Lower lobe of right lung (tissue), 2 donors: ENCODE measurements around the gene PFKFB2. TPM values are rescaled to one million over a fixed set of nuclear protein-coding genes. Genes with fewer than 3 reads are reported as not detected.

Source experiments
- ATAC-seq, 2 donors: fragments of 200-7000 bp; cut with Tn5 transposase; one replicate each; pipeline ENCODE4 v1.9.1; 2020 to 2022; ENCODE audit warnings: mild to moderate bottlenecking in 2 of 2, moderate library complexity in 2 of 2
- DNase-seq: peaks from one replicate; pipeline ENCODE4 v3.0.0-alpha.2; 2020
- H3K27ac ChIP-seq: fragments of 200-600 bp; one replicate; pipeline ENCODE4 v1.8.0; 2022
- H3K27me3 ChIP-seq: fragments of 200-600 bp; one replicate; pipeline ENCODE4 v1.8.0; 2022; ENCODE audit warnings: low read depth
- H3K36me3 ChIP-seq: fragments of 200-600 bp; one replicate; pipeline ENCODE4 v1.8.0; 2022; ENCODE audit warnings: mild to moderate bottlenecking
- H3K4me1 ChIP-seq: fragments of 200-600 bp; one replicate; pipeline ENCODE4 v1.8.0; 2022
- H3K4me3 ChIP-seq: fragments of 200-600 bp; one replicate; pipeline ENCODE4 v1.8.0; 2022; ENCODE audit warnings: mild to moderate bottlenecking
- H3K9me3 ChIP-seq: fragments of 200-600 bp; one replicate; pipeline ENCODE4 v1.8.0; 2022
- intact Hi-C: fragments of 100-400 bp; cut with DNase I; formaldehyde crosslinking; loops from one replicate; pipeline ENCODE4 v1.11.0; 2022
- total RNA-seq: library from RNA; stranded (reverse); fragmentation: NEBNext Ultra II Directional; extraction: Animal tissue kit (Norgen Biotek cat#: 25700); gene quantifications from one replicate; pipeline ENCODE4 v1.2.1, GENCODE V29; 2021
- TF ChIP-seq, protein P1 (sequence below): fragments of 200-600 bp; IDR thresholded peaks from one replicate; pipeline ENCODE4 v1.8.0; 2022; ENCODE audit warnings: antibody characterized with exemption, mild to moderate bottlenecking
- donor health status: DM: no; HTN: yes; CAD: no; lungs with severe emphysema.

PFKFB2 gene
- total RNA-seq, 1 donor from 2014 or later = 41.5 TPM

DNA sequence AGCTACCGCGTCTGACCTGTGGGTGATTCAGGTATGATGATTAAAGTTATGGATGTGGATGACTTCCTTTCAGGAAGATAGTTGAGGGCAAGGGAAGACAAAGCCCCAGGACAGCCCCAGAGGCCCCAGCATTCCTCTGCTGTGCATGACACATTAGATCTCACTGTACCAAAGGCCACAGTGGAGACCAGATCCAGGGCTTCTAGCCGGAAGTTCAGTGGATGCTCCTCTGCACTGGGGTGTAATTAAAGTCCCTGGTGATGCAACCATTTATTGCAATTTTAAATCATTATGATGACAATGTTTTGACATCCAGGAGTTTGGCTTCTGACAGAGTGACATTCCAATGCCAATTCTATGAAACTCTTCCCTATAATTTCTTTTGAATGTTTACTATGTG, 55.9 kb downstream of the PFKFB2 start:
- no peaks in the 10 kb centered on the region for H3K9me3 ChIP-seq
- no peak for DNase-seq
- H3K27ac ChIP-seq = no peak overlapping the region
- H3K4me1 ChIP-seq = no peaks in the 10 kb centered on the region
- no peak overlapping the region for H3K4me3 ChIP-seq
- intact Hi-C loops = no loop called here
- TF ChIP-seq, protein P1, sequence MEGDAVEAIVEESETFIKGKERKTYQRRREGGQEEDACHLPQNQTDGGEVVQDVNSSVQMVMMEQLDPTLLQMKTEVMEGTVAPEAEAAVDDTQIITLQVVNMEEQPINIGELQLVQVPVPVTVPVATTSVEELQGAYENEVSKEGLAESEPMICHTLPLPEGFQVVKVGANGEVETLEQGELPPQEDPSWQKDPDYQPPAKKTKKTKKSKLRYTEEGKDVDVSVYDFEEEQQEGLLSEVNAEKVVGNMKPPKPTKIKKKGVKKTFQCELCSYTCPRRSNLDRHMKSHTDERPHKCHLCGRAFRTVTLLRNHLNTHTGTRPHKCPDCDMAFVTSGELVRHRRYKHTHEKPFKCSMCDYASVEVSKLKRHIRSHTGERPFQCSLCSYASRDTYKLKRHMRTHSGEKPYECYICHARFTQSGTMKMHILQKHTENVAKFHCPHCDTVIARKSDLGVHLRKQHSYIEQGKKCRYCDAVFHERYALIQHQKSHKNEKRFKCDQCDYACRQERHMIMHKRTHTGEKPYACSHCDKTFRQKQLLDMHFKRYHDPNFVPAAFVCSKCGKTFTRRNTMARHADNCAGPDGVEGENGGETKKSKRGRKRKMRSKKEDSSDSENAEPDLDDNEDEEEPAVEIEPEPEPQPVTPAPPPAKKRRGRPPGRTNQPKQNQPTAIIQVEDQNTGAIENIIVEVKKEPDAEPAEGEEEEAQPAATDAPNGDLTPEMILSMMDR = no peak
- no peak for ATAC-seq
- no peaks in the 10 kb centered on the region for H3K27me3 ChIP-seq
- no peaks in the 10 kb centered on the region for H3K36me3 ChIP-seq

- no peaks in the 10 kb centered on the region for H3K4me1 ChIP-seq
- TF ChIP-seq, protein P1 = no peak
Observed at GRCh38 chr1:207112616-207113296, 59.7 kb downstream of the PFKFB2 start.

DNA sequence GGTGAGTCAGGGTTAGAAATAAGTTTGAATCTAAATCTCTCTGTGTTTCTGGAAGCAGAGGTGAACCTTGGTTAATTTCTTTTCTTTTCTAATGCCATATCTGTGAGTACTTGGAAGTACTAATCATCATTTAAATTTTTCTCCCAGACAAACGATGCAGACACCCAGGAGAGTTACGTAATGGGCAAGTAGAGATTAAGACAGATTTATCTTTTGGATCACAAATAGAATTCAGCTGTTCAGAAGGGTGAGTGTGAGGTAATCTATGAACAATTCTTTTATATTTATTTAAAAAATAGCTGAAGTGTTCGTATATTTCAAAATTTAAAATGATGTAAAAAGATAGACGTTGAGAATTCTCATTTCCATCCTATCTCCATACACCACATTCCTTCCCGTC, 62.2 kb downstream of the PFKFB2 start:
- TF ChIP-seq, protein P1 = no peak
- no peak overlapping the region for H3K4me3 ChIP-seq
- no peaks in the 10 kb centered on the region for H3K9me3 ChIP-seq
- intact Hi-C loops = no loop called here
- no peaks in the 10 kb centered on the region for H3K36me3 ChIP-seq
- no peaks in the 10 kb centered on the region for H3K4me1 ChIP-seq
- DNase-seq (no peak), ATAC-seq (no peak)
- H3K27me3 ChIP-seq = no peaks in the 10 kb centered on the region
- no peak overlapping the region for H3K27ac ChIP-seq

More at GRCh38 chr1:207112616-207113296, 59.7 kb downstream of the PFKFB2 start:
- ATAC-seq = no peak
- no peak overlapping the region for H3K4me3 ChIP-seq
- no peaks in the 10 kb centered on the region for H3K36me3 ChIP-seq
- no peaks in the 10 kb centered on the region for H3K9me3 ChIP-seq
- intact Hi-C loops = no loop called here
- no peak overlapping the region for H3K27ac ChIP-seq
- DNase-seq = no peak
- H3K27me3 ChIP-seq = no peaks in the 10 kb centered on the region

GRCh38 chr1:207124389-207124788, 71.3 kb downstream of the PFKFB2 start:
- intact Hi-C loops = no loop called here
- Histone ChIP-seq H3K9me3 (peaks cover 5% of the 10 kb centered on the region), H3K27me3 (no peaks in the 10 kb centered on the region), H3K36me3 (no peaks in the 10 kb centered on the region), H3K4me1 (no peaks in the 10 kb centered on the region), H3K27ac (no peak overlapping the region), H3K4me3 (no peak overlapping the region)
- DNase-seq (no peak), ATAC-seq (no peak)
- TF ChIP-seq, protein P1 = no peak

GRCh38 chr1:207128336-207128921, 75.4 kb downstream of the PFKFB2 start:
- ATAC-seq (no peak), DNase-seq (no peak)
- TF ChIP-seq, protein P1 = no peak
- Histone ChIP-seq H3K36me3 (no peaks in the 10 kb centered on the region), H3K9me3 (peaks cover 19% of the 10 kb centered on the region), H3K4me3 (no peak overlapping the region), H3K27ac (no peak overlapping the region), H3K4me1 (no peaks in the 10 kb centered on the region), H3K27me3 (no peaks in the 10 kb centered on the region)
- intact Hi-C loops = no loop called here
